Breast epithelium (tissue), 4 donors: ENCODE results near the gene BEST2. TPM values are rescaled to one million over a fixed set of nuclear protein-coding genes. Genes with fewer than 3 reads are reported as not detected.
"Not testable (repeated sequence)": the region's sequence is repeated elsewhere in the genome, so short reads cannot be mapped to it uniquely, and the experiment has no call there.

Experiments
- DNase-seq, 2 donors: peaks; one replicate each; pipeline ENCODE4 v3.0.0-alpha.2; 2019; ENCODE audit warnings: low spot score in 2 of 2
- H3K27ac ChIP-seq, 2 donors: fragments of 200-600 bp; sonication (generic) in 1 of 2; one replicate each; pipeline ENCODE4 v1.5.1; 2016 to 2019; ENCODE audit warnings: mild to moderate bottlenecking in 1 of 2
- H3K27me3 ChIP-seq, 2 donors: fragments of 200-600 bp; sonication (generic) in 1 of 2; one replicate each; pipeline versions ENCODE4 v1.5.1 to v1.6.0; 2017 to 2019; ENCODE audit warnings: control low read depth in 1 of 2, mild to moderate bottlenecking in 1 of 2
- H3K36me3 ChIP-seq: fragments of 200-600 bp; one replicate; pipeline ENCODE4 v1.5.1; 2019
- H3K4me1 ChIP-seq, 2 donors: fragments of 200-600 bp; sonication (generic); one replicate each; pipeline ENCODE4 v1.5.1; 2016 to 2019; ENCODE audit warnings: control low read depth in 1 of 2
- H3K4me3 ChIP-seq, 3 donors: fragments of 200-600 bp; sonication (generic); 1 replicate in 2 of 3; 2 replicates in 1 of 3; pipeline ENCODE4 v1.5.1; 2016 to 2019; ENCODE audit warnings: mild to moderate bottlenecking in 3 of 3, moderate library complexity in 2 of 3
- H3K9me3 ChIP-seq, 2 donors: fragments of 200-600 bp; sonication (generic) in 1 of 2; one replicate each; pipeline ENCODE4 v1.5.1; 2016 to 2019; ENCODE audit warnings: control low read depth in 1 of 2
- POLR2A ChIP-seq: fragments of 450-650 bp; IDR thresholded peaks from one replicate; pipeline ENCODE4 v1.6.1; 2016; ENCODE audit warnings: antibody characterized with exemption, mild to moderate bottlenecking, moderate library complexity
- POLR2AphosphoS5 ChIP-seq, 3 donors: sonication (generic); formaldehyde crosslinking; IDR thresholded peaks; one replicate each; pipeline ENCODE4 v1.6.1; 2017; ENCODE audit warnings: antibody characterized with exemption in 3 of 3
- intact Hi-C: fragments of 100-400 bp; cut with DNase I; formaldehyde crosslinking; loops from one replicate; pipeline ENCODE4 v1.15.1; 2023; ENCODE audit warnings: low total_unique reads
- total RNA-seq, 3 donors: library from RNA; depleted of rRNA; stranded (reverse); fragments of >200 nt; gene quantifications; one replicate each; pipeline ENCODE4 v1.1.0, GENCODE V29; 2016
- TF ChIP-seq, protein P1 (sequence below), 3 donors: fragments of 450-650 bp; IDR thresholded peaks; one replicate each; pipeline ENCODE4 v1.5.1; 2016 to 2017; ENCODE audit warnings: antibody characterized with exemption in 3 of 3, mild to moderate bottlenecking in 3 of 3, moderate library complexity in 3 of 3

Gene BEST2
- total RNA-seq, 3 donors from 2014 or later = not detected

DNA sequence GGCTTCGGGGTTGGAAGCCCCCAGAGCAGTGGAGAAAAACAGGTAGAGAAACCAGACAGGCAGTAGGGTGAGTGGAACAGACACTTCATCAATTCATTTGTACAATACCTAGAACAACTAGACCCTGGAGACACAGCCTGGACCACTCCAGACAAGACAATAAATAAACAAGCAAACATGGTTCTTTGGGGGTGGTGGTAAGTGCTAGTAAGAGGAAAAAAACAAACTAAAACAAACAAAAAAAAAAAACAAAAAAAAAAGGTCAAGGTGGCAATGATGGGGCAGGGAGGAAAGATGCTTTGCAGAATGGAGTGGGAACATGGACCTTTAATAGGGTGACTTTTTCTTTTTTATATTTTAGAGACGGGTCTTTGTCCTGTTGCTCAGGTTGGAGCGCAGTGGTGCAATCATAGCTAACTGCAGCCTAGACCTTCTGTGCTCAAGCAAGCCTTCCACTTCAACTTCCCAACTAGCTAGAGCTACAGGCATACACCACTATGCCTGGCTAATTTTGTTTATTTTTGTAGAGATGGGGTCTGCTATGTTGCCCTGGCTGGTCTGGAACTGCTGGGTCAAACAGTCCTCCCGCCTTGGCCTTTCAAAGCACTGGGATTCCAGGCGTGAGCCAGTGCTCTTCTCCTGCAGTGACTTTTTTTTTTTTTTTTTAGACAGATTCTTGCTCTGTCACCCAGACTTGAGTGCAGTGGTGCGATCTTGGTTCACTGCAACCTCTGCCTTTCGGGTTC, 42.8 kb downstream of the BEST2 start:
- intact Hi-C loops = no loop called here
- DNase-seq = no peak
- Histone ChIP-seq H3K27ac (peak overlapping the region; percentile 98 to 100), H3K4me1 (peaks cover 5 to 10% of the 10 kb centered on the region in 2 donors), H3K4me3 (peak overlapping the region; percentile 92 to 100 (median 95)), H3K27me3 (no peaks in the 10 kb centered on the region), H3K9me3 (no peaks in the 10 kb centered on the region), H3K36me3 (no peaks in the 10 kb centered on the region)
- peak in 1 of 3 donors; percentile 45 for TF ChIP-seq POLR2AphosphoS5 (IDR thresholded peaks at IDR 0.05)
- TF ChIP-seq, protein P1, sequence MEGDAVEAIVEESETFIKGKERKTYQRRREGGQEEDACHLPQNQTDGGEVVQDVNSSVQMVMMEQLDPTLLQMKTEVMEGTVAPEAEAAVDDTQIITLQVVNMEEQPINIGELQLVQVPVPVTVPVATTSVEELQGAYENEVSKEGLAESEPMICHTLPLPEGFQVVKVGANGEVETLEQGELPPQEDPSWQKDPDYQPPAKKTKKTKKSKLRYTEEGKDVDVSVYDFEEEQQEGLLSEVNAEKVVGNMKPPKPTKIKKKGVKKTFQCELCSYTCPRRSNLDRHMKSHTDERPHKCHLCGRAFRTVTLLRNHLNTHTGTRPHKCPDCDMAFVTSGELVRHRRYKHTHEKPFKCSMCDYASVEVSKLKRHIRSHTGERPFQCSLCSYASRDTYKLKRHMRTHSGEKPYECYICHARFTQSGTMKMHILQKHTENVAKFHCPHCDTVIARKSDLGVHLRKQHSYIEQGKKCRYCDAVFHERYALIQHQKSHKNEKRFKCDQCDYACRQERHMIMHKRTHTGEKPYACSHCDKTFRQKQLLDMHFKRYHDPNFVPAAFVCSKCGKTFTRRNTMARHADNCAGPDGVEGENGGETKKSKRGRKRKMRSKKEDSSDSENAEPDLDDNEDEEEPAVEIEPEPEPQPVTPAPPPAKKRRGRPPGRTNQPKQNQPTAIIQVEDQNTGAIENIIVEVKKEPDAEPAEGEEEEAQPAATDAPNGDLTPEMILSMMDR (IDR thresholded peaks at IDR 0.05) = no peak

- H3K27me3 ChIP-seq = no peaks in the 10 kb centered on the region
- DNase-seq = no peak
- no peak overlapping the region for H3K4me3 ChIP-seq
- intact Hi-C loops = no loop called here
- H3K4me1 ChIP-seq = peaks cover 0 to 10% of the 10 kb centered on the region in 2 donors
- TF ChIP-seq POLR2A (no peak), POLR2AphosphoS5 (IDR thresholded peaks at IDR 0.05) (no peak)
- TF ChIP-seq, protein P1 (IDR thresholded peaks at IDR 0.05) = no peak
- no peaks in the 10 kb centered on the region for H3K36me3 ChIP-seq
- H3K27ac ChIP-seq = peak overlapping the region; percentile 40 to 98
- H3K9me3 ChIP-seq = no peaks in the 10 kb centered on the region
Observed at GRCh38 chr19:12794971-12795381, 43.4 kb downstream of the BEST2 start.

DNA sequence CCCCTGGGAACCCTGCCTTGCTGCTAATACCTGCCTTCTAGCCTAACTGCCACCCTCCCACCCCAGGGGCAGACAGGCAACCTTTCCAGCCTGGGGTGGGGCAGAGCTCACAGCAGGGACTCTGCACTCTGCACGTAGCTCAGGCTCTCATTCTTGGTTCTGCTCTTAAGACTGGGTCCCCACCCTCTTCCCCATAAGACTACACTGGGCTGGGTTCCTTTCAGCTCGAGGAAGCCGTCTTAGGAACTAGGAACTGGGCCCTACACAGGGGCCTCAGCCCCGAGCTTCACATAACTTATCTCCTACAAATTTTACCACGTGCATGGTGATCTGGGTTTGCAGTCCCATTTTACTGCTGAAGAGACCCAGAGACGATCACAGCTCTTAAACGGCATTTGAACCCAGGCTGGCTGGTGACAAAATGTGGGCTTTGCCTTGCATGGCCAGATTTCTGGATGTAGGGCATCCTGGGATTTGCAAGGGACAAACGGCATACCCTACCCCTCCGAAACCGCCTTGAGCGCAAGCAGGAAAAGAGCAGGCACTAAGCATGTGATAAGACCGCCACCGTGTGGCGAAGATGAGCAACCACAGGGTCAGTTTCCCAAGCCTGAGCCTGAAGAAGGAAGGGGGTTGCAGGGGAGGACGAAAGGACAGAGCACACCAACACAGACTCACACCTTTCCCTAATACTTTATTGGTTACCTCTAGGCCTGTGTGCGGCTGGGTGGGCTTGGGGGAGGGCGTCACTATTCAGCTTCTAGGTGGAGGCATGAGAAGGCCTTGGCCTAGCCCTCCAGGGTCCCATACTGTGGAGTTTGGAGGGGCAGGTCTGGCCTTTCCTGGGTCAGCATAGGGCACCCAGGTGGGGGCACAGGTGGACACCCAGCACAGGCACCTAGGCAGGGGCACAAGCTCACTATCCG, 44.8 kb downstream of the BEST2 start:
- peaks cover 0 to 17% of the 10 kb centered on the region in 2 donors for H3K4me1 ChIP-seq

DNA sequence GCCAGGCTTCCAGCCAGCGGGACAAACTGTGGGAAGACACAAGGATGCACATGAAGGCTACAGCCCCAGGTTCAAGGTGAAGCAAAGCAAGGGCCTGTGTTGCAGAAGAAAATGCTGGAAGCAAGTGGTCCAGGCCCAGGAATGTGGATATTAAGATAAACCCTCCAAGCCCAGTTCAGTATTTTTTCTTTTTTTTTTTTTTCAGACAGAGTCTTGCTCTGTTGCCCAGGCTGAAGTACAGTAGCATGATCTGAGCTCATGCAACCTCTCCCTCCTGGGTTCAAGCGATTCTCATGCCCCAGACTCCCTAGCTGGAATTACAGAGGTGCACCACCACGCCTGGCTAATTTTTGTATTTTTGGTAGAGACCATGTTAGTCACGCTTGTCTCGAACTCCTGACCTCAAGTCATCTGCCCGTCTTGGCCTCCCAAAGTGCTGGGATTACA, 45.6 kb downstream of the BEST2 start:
- H3K36me3 ChIP-seq = no peaks in the 10 kb centered on the region
- H3K4me1 ChIP-seq = peaks cover 0 to 17% of the 10 kb centered on the region in 2 donors
- H3K27ac ChIP-seq = no peak overlapping the region
- intact Hi-C loops = no loop called here
- no peak for DNase-seq
- no peaks in the 10 kb centered on the region for H3K9me3 ChIP-seq
- no peaks in the 10 kb centered on the region for H3K27me3 ChIP-seq
- H3K4me3 ChIP-seq = no peak overlapping the region
- no peak for TF ChIP-seq POLR2A
- TF ChIP-seq POLR2AphosphoS5 (IDR thresholded peaks at IDR 0.05) = no peak
- TF ChIP-seq, protein P1 (IDR thresholded peaks at IDR 0.05) = no peak

More for the DNA sequence above, 44.8 kb downstream of the BEST2 start:
- Histone ChIP-seq H3K27ac (peak overlapping the region; percentile 1 to 64), H3K27me3 (no peaks in the 10 kb centered on the region), H3K36me3 (no peaks in the 10 kb centered on the region), H3K9me3 (no peaks in the 10 kb centered on the region), H3K4me3 (peak overlapping the region in 1 of 3 donors; percentile 6)
- TF ChIP-seq, protein P1 (IDR thresholded peaks at IDR 0.05) = peak; percentile 97 to 99 (median 99)
- TF ChIP-seq POLR2A (peak; percentile 26), POLR2AphosphoS5 (IDR thresholded peaks at IDR 0.05) (peak; percentile 68 to 93 (median 72))
- intact Hi-C loops = no loop called here
- DNase-seq = peak in 1 of 2 donors; percentile 61

GRCh38 chr19:12797607-12798006, 46.0 kb downstream of the BEST2 start:
- peaks cover 0 to 17% of the 10 kb centered on the region in 2 donors for H3K4me1 ChIP-seq
- DNase-seq, H3K9me3 ChIP-seq, H3K4me3 ChIP-seq, H3K27me3 ChIP-seq, H3K27ac ChIP-seq, intact Hi-C loops, H3K36me3 ChIP-seq: not testable (repeated sequence)
